ENCODE results near the gene NEU4.

The NEU4 gene

GRCh38 chr2:241835611-241836010 lies 26.6 kb downstream of the NEU4 start:
- no peak for DNase-seq

GRCh38 chr2:241836292-241836691 lies 27.3 kb downstream of the NEU4 start:
- no peak for DNase-seq

GRCh38 chr2:241837197-241837965 lies 28.4 kb downstream of the NEU4 start:
- DNase-seq: no peak

- DNase-seq: no peak
Measured at GRCh38 chr2:241841181-241842066, 32.4 kb downstream of the NEU4 start.

- no peak for DNase-seq
Measured at GRCh38 chr2:241842067-241842415, 33.0 kb downstream of the NEU4 start.

GRCh38 chr2:241842620-241843211 lies 33.7 kb downstream of the NEU4 start:
- peak; percentile 40 to 70 for DNase-seq

GRCh38 chr2:241843321-241844065 lies 34.5 kb downstream of the NEU4 start:
- no peak for DNase-seq

- peak; percentile 17 to 59 for DNase-seq
Measured at GRCh38 chr2:241844066-241844728, 35.2 kb downstream of the NEU4 start.

GRCh38 chr2:241844831-241845578 lies 36.0 kb downstream of the NEU4 start:
- DNase-seq: no peak

GRCh38 chr2:241846406-241846805 lies 37.4 kb downstream of the NEU4 start:
- DNase-seq: no peak

- no peak for DNase-seq
Measured at GRCh38 chr2:241848761-241849615, 40.0 kb downstream of the NEU4 start.

- no peak for DNase-seq
Measured at GRCh38 chr2:241849616-241850543, 40.9 kb downstream of the NEU4 start.

GRCh38 chr2:241850544-241851324 lies 41.7 kb downstream of the NEU4 start:
- no peak for DNase-seq

GRCh38 chr2:241851325-241852115 lies 42.5 kb downstream of the NEU4 start:
- DNase-seq: no peak

GRCh38 chr2:241852116-241852980 lies 43.4 kb downstream of the NEU4 start:
- no peak for DNase-seq

GRCh38 chr2:241852981-241853631 lies 44.1 kb downstream of the NEU4 start:
- no peak for DNase-seq

Data from bone marrow (tissue), 2 donors.